A549 treated with CORT108297 at 1 μM for 4 hours (cell line): Measurements from ENCODE around the gene RFPL3. TPM values are rescaled to one million over a fixed set of nuclear protein-coding genes. Genes with fewer than 3 reads are reported as not detected.

Experiments
- total RNA-seq: library from RNA; stranded (reverse); fragments of 200-300 nt; extraction: Qiagen RNA extraction; gene quantifications from 5 replicates; pipeline ENCODE4 v1.2.3, GENCODE V29; 2022

The RFPL3 gene
- not detected in 5 replicates for total RNA-seq

GRCh38 chr22:32357567-32357966 lies at the start of gene RFPL3:
Gene RFPL3, plus strand, starts transcription at chr22:32357867. Its CDS starts 205 bp downstream, at chr22:32358072.

Other genes with a start within 250 kb of the RFPL3 start
- not detected in 5 replicates for gene C22orf42, start 198.6 kb upstream of the RFPL3 start, total RNA-seq
- gene RFPL2, start 152.8 kb upstream of the RFPL3 start, total RNA-seq: 0.07 to 0.21 TPM (median 0.11 TPM) in 5 replicates
- gene SLC5A4, start 102.5 kb upstream of the RFPL3 start, total RNA-seq: not detected in 5 replicates
- gene RTCB, start 54.4 kb downstream of the RFPL3 start, total RNA-seq: 76.7 to 87.1 TPM (median 79.1 TPM) in 5 replicates
- gene BPIFC, start 106.6 kb downstream of the RFPL3 start, total RNA-seq: not detected in 5 replicates
- 69.1 to 73.8 TPM (median 72.8 TPM) in 5 replicates for gene FBXO7, start 116.9 kb downstream of the RFPL3 start, total RNA-seq